LHCN-M2 (cell line): ENCODE measurements around the gene MGAT4B. TPM values are rescaled to one million over a fixed set of nuclear protein-coding genes. Genes with fewer than 3 reads are reported as not detected.

Experiments
- DNase-seq: peaks from one replicate; pipeline ENCODE4 v3.0.0-alpha.2; 2012; ENCODE audit warnings: low read depth
- total RNA-seq: library from RNA; depleted of rRNA; stranded (reverse); fragments of >200 nt; gene quantifications from 2 replicates; pipeline ENCODE4 v1.2.3, GENCODE V29; 2014

MGAT4B gene
- total RNA-seq, 1 experiment from 2014 or later, result 157 TPM

DNA sequence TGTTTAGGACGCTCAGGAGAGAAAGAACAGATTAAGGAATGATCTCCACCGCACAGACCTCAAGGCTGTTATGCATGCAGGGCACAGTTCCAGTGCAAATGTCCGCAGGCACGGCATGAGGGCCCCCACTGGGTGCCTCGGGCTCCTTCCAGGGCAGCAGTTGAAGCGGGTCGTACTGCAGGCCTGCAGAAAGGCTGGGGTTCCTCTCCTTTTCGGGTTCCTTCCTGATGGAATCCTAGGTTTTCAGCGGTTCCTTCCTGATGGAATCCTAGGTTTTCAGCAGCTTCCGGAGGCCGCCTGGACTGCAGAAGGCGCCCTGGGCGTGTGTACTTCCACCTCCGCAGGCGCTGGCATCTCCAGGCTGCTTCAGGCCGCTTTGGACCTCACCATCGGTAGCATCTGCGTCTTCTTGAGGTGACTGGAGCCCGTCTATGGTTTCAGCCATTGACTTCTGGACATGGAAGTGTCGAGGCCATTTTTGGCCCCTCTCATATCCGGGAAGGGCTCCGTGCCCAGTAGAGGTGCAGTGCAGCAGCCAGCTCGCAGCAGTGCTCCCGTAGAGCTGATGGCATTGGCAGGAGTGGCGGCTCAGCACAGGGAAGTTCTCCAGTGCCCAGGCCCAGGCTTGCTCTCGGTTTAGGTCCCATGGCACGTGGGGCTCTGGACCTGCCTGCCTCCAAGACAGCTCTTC lies 5.6 kb upstream of the MGAT4B start:
- DNase-seq, result no peak

DNA sequence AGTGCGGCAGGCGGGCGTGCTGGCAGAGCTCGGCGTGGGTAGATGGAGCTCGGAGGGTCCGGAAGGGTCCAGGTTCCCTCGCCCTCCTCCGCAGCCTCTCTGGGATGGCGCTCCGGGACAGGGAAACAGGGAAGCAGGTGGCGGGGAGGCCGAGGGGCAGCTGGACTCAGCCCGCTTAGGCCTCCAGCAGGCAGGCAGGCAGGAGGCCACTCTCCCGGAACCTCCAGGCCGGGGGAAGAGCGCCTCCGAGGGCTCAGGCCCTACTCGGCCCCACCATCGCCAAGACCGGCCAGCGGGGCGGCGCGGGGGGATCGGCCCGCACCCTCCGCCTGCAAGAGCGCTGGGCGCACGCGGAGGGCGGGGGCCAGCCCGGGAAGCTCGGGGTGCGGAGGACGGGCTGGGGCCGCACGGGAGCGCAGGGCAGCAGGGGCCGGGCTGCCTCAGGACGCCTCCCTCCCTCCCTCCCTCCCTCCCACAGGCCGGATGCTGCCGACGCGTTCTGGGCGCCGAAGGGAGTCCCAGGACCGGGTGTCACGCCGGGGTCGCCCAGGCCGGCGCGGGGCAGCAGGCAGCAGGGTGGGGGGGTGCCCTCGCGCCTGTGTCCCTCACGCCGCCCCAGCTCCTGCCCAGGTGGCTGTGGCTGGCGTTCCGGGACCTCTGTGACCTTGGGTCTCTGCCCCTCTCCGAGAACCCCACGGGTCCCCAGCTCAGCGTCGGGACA lies 977 bp downstream of the MGAT4B start:
- DNase-seq, result peak; percentile 48

DNA sequence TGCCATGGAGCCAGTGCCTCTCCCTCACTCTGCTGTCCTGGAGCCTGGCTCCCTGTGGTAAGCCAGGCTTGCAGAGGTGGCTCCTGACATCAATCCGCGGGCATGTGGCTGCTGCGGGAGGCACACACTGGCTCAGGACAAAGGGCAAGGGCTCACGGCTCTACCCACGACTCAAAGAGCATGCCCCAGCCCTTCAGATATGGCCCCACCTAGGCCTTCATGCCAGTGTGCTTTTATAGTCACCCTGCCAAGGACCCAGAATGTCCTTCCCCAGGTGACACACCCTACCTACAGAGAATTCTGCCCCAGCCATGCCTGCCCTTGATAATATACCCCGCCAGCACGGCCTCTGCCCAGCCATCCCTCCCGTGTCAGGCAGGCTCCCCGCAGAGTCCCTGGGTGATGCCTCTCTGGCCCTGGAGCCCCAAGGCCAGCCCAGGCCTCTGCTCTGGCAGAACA lies 1.6 kb downstream of the MGAT4B start:
- no peak for DNase-seq

DNA sequence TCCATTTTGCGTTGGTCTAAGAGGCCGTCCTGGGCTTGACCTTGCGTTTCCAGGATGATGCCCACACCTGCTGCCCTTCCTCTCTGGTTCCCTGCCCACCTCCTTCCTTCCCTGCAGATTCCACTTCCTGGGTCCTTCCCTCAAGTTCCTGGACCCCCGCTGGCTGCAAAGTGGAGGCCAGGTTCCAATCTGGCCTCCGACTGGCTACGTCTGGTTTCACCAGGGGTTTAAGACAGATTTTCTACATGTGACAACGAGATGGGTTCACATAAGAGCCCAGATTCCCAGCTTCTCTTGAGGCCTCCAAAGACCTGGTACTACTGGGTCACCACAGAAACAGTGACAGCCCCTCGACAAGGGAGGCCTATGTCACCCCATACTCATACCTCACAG lies 2.1 kb downstream of the MGAT4B start:
- no peak for DNase-seq

DNA sequence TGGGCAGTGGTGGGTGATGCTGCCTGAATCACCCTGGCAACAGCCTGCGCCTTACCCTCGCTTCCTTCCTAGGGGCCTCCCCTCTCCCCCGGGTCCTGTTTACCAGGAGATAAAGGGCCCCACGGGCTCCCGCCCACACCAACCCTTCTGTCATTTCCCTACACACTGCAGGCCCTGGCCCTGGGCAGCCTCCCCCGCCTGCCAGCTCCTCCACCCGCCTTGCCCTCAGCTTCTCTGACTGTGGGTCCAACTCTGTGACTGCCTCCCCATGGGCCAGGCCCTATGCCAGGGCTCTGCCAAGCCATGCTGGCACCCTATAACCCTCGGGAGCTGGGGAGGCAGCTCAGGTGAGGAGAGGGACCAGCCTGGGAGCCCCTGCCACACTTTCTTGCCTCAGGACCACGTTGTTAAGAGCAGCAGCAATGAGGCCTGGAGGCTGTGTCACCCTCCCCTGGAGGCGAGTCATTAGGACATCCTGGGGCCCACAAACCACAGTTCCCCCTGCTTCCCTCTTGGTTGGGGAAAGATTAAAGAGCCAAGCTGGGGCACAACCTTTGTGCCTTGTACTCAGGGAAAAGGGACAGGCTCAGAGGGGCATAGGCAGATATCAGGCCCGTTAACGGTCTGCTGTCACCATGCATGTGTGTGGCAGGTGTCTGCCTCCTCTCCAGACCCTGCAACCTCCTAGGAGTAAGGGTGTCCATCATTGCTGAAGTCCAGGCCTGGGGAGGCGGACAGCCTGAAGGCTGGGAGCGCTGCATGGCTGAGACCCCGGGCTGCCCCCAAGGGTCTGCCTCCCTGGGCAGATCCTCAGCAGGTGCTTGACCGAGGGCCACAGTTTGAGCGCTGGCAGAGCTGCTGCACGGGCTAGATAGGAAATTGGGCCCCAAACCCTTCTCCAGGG lies 2.8 kb downstream of the MGAT4B start:
- DNase-seq, result peak; percentile 33

DNA sequence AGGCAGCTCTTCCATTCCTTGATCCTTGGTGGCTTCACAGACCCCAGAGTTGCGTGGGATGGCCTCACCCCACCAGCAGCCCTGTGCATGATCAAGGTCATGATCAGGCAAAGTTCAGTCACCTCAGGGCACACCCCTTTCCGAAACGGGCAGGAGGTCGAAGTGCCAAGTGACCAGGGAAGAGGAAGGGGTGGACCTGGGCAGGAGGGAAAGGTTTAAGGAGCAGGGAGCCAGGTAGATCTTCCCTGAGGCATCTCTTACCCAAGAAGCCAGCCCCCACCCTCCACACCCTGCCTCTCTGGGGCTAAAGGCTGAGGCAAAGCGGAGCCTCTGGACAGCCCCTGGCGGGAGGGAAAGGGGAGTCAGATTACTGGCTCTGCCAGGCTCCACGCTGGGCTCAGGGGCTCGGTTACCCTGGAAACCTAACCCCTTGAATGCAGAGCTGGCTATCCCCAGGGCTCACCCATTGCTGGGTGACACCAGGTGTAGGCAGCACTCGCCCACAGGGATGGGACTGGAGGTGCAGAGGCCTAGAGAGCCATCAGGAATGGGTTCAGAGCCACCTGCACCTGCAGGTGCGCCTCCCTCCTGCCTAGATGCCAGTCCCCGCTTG lies 3.6 kb downstream of the MGAT4B start:
- no peak for DNase-seq

DNA sequence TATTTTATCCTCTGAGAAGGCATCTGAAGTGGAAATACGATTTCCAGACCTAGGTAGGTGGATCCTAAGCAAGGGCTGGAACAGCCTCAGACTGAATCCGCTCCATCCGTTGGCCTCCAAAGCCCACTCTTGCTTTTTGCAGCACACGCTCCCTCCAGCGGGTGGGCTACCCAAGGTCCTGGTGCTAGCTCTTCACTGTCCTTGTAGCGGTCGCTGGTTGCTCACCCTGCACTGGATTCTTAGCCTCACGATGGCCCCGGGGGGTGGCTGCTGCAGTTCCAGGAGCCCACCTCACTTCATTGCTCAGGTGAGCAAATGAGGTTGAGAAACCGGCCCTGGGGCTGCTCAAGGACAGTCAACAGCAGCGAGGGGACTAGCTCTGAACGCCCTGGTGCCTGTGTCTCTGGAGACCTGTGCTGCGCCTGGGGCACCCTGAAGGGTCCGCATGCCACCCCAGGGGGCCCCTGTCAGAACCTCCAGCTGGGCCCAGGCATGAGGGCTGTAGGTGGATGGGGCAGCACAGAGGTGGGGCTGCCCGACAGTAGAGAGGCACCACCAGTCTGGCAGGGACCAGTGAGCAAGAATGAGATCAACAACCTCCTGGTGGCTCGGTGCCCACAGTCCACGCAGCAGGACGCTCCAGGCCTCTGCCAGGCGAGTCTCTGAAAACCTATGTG lies 4.3 kb downstream of the MGAT4B start:
- DNase-seq, result no peak

DNA sequence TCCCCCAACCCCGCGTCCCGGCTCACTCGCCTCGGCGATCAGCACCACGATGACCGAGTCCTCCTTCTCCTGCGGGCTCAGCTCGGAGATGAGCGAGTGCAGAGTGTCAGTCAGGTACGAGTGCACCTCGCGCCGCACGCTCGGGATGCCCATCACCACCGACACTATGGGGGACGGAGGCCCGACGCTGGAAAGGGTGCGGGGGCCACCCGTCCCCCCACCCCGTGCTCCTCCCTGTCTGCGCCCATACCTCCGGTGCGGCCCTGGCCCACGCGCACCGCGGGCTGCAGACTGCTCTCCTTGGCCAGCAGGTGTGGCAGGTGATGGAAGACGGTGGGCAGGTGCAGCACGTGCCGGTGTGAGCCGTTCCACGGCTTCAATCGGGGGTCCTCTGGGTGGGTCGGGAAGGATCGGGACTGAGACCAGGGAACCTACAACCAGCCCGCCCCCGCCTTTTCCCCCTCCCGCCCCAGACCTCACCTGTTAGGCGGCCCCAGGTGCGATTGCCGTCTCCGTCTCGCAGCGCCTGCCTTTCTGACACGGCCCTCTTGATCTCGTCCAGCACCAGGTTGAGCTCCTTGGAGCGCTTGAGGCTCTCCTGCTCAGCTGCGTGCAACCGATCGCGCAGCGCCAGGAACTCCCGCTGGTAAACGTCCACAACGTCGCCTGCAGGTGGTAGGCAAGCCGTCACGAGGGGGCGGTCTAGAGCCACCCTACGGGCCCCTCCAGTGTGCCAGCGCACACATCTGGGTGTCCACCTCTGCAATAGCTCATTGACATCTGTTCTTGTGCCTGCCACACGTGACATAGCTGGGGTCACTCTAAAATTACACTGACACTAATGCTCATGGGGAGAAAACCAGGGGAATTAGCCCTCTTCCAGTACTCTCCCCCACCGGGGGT lies 5.1 kb downstream of the MGAT4B start:
- DNase-seq, result no peak

DNA sequence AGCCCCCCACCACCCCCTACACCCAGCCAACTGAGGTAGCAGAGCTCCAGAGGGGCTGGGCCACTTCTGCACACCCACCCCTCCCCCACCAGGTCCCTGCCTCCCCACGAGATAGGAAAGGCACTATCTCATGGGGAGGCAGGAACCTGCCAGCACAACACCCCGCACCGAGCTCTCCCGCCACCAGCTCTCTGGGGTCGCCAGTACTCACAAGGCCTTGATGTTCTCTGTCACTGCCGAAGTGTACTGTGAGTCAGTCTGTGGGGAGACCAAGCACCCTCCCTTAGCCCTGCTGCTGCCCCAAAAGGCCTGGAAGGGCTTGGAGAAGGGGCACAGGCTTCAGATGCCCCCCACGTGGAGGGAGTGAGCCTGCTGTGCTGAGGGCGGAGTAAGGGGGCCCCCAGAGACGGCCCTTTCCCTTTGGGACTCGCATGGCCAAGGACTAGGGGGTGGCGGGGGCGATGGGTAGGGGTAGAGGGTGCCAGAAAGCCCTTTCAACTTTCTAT lies 5.9 kb downstream of the MGAT4B start:
- no peak for DNase-seq

DNA sequence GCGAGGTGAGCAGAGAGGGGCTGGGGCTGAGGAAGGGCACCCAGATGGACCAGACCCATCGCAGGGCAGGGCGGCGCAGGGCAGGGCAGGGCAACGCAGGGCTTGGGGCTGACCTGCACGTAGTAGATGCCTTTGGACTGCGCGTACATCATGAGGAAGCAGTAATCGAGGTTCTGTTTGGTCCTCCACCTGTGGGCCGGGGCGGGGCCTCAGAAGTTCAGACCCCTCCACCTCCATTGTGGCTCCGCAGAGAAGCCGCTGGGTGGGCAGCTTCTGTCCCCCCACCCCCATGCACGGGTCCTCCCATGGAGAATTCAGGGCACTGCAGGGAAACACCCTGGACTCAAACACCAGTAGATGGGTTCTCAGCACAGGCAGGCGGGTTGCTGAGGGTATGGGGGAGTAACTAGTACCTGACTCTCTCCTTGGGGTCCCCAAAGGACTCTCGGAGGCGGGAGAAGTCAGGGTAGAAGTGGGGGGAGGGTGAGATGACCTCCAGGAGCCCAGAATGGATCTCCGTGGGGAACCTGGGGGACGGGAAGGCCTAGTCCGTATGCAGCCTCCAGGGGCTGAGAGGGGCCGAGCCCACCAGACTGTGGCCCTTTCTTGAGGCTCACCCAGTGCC lies 6.5 kb downstream of the MGAT4B start:
- DNase-seq, result no peak

DNA sequence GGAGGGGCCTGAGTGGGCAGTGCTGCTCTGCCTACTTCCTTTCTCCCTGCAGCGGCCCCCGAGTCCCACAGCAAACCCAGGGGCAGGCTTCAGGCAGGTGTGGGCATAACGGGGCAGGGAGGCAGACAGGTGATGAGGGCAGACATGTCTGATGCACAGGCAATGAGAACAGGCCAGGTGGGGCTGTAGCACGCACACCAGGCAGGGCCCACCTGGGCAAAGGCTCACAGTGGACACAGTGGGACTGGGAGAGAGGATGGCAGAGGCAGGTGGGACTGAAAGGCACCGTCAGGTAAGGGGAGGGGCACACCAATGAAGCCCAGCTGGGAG lies 7.1 kb downstream of the MGAT4B start:
- no peak for DNase-seq

DNA sequence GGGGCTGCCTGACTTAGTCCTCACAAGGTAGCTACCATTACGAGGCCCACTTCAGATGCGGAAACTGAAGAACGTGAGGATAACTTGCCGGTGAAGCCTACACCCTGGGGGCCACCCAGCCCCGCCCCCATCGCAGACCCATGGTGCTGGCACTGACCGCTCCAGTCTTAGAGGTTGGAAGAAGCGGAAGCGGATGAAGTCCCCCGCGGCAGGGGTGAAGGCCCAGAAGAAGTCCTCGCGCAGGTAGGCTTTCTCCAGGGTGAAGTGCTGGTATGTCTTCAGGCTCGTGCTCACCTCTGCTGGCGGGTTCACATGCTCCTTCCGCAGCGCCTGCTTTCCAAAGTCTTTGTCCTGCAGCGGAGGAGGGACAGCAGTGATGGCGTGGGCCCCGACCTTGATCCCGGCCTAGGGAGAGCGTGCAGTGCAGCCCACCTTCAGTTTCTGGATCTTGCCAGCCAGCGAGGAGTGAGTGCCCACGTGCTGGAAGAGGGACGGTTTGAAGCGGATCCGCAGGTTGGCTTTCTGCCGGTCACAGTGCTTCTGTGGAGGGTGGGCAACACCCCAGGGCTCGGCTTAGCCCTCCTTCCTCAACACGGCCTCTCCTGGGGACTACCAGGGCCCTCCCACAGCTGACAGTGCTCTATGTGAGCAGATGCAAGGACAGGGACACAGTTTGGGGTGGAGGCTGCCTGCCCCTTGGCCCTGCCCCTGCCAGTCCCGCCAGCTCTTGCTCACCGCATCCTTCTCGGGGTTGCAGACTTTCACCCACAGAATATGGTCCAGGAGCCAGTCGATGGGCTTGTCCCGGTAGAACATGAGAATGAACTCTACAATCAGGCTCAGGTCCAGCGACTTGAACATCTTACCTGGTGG lies 7.7 kb downstream of the MGAT4B start:
- DNase-seq, result no peak

DNA sequence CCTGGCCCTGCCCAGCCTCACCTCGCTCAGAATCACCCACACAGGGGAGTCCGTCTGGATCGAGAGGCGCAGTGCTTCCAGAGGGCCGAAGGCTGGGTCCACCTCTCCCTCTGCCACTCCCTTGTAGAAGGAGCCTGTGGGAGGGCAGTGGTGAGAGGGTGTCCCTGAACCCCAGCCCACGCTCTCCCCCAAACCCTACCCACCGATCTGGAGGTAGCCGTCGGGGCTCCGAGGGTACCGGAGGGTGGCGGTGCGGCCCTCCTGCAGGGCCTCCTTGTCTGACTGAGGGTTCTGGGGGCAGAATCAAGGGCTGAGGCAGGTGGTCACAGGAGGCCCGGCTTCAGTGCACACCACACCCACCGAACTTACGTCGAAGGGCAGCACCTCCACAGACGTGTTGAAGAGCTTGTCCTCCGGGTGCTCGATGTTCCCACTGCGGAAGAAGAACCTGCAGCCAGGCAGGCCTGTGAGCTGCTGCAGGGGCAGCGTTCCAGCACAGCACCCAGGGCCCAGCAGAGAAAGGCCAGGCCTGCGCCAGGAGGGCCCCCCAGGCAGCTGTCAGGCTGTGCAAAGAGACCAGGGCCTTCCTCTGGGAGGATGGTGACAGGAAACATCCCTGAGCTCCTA lies 8.4 kb downstream of the MGAT4B start:
- DNase-seq, result no peak

DNA sequence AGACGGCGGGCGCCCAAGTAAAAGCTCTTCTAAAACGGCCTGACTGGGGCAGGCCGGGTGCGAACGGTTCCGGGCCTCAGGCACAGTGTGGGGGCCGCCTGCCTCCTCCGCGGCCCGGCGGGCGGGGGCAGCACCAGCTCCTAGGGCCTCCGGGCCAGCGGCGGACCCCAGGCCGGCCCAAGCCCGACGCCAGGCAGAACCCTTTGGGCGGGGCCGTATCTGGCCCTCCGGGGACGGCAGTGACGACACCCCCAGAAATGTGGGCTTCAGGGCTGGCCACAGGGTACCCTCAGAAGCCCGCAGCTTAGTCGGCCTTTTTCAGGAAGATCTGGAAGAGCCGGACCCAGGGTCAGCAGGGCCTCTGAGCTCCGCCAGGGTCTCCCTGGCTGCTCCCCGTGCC lies 8.9 kb downstream of the MGAT4B start:
- DNase-seq, result no peak

DNA sequence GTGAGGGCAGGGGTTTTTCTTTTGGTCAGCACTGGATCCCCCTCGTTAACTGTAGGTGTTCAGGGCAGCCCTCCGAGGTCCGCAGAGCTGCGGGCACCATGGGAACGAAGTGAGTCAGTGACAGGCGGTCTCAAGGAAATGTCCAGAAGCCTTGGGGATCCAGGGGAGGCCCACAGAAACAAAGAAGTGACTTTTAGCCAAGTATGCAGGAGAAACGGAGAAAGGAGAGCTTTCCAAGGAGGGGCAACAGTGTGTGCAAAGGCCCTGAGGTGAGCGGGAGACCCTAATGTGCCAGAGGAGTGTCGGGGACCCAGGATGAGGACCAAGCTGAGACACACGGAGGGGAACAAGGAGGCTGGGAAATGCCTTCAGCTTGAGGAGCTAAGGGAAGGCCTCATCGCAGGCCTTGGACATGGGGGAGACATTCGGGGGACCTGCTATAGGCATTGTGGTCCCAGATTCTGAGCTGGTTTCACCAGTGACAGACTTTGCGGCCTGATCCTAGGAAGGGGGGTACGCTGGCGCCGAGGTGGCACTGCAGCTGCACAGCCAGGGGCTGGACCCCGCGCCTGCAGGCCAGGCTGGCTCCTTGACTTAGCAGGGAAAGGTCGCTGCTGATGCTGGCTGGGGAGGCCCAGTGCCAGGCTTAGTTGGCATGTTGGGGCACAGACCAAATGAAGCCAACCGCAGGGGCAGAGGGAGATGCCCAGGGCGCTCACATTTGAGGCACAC lies 9.6 kb downstream of the MGAT4B start:
- DNase-seq, result no peak

DNA sequence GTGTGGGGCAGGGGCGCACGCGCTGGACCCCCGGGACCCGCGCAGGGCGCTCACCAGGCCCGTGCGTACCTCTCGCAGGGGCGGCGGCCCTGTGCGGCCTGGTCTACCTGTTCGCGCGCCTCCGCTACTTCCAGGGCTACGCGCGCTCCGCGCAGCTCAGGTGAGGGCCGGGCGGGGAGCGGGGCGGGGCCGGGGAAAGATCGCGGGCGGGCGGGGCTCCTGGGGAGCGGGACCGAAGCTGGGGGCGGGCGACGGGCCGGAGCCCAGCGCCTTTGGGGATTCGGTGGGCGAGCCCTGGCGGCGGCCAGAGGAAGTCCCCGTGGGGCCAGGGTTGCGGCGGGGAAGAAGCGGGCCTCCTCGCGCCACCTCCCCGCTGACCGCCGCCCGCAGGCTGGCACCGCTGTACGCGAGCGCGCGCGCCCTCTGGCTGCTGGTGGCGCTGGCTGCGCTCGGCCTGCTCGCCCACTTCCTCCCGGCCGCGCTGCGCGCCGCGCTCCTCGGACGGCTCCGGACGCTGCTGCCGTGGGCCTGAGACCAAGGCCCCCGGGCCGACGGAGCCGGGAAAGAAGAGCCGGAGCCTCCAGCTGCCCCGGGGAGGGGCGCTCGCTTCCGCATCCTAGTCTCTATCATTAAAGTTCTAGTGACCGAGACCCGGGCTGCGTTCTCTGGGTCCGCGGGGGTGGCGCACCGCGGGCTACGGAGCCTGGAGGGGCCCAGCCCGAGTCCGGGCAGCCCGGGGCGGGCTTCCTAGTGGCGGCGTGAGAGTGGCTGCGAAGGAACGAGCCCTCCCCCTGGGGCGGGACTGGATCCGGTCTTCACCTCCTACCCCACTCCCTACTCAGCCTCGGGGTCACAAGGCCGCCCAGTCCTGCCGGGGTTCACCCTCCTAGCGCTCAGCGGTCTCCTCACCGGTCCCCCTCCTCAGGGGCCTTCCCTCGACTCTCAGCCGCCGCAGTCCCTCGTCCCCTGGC lies 10.5 kb downstream of the MGAT4B start:
- peak; percentile 75 for DNase-seq
